ENCODE results near the gene PXYLP1.

The PXYLP1 gene

DNA sequence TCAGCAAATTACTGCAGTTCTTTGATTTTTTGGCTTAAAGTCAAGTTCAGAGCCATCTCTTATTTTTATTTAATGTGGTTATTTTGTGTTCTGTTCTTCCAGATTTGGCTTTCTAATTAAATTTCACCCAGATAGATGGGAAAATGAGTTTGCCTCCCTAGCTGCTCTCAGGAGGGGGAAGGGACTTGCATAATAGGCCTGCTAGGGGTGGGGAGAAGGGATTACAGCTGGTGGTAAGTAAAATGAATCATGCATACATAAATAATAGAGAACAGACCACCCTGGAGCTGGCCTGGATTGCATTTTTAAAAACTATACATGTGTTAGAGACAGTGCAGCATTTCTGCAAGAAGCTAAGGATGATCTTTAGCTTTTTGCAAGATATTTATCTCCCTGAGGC is 3.9 kb upstream of the PXYLP1 start:
- DNase-seq (ENCODE audit: insufficient read length, low spot score) (no peak), FAIRE-seq (no peak)

DNA sequence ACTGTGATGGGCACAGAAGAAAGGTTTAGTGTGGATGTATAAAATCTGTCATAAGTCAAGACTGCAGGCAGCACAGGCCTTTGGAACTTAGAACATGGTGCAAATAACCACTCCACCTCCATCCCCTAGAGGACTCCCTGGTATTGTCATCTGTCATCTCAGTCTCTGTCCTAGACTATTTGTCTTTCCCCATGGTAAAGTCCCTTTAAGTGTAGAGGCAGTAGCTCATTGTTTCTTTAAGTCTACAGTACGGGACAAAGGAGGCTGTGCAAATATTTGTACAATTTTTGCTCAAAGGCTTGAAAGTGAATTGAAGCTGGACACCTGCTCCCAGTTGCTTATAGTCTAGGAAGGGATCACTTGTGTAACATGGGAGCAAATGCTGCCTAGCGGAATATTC is 3.2 kb upstream of the PXYLP1 start:
- DNase-seq (ENCODE audit: insufficient read length, low spot score) (no peak), FAIRE-seq (no peak)

DNA sequence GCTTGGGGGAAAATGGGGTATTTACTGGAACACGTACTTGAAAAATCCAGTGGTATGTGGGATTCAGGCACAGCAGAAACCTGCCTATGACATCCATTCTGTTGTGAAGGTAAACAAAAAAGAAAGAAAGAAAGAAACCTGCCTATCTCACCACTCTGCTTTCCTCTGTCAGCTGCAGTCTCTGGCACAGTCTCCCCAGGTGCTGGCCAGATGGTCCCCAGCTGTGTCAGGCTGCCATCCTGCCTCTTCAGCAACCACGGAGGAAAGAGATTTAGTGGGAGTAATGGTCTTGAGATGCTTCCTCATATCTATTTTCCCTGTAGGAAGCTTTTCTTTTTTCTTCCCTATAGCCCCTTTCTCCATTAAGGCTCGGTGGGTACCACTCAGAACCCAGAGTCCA is 2.5 kb upstream of the PXYLP1 start:
- DNase-seq (ENCODE audit: insufficient read length, low spot score) (no peak), FAIRE-seq (no peak)

DNA sequence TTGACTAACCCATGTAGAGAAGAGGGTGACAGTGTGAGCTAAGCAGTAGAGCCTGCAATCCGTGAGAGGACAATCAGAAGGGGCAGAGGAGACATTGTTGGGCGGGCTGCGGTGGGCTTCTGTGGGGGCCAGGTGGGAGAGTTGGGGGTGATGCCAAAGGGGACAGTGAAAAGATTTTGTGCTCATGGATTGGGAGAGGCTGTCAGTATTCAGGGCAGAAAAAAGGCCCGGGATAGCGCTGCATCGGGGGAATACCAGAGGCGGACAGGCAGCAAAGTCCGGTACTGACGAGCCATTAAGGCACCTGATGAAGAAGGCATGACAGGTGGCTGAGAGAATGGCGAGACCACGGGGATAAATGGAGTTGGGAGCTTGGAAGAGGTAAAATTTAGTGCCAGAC is 1.3 kb upstream of the PXYLP1 start:
- FAIRE-seq = no peak
- no peak for DNase-seq (ENCODE audit: insufficient read length, low spot score)

DNA sequence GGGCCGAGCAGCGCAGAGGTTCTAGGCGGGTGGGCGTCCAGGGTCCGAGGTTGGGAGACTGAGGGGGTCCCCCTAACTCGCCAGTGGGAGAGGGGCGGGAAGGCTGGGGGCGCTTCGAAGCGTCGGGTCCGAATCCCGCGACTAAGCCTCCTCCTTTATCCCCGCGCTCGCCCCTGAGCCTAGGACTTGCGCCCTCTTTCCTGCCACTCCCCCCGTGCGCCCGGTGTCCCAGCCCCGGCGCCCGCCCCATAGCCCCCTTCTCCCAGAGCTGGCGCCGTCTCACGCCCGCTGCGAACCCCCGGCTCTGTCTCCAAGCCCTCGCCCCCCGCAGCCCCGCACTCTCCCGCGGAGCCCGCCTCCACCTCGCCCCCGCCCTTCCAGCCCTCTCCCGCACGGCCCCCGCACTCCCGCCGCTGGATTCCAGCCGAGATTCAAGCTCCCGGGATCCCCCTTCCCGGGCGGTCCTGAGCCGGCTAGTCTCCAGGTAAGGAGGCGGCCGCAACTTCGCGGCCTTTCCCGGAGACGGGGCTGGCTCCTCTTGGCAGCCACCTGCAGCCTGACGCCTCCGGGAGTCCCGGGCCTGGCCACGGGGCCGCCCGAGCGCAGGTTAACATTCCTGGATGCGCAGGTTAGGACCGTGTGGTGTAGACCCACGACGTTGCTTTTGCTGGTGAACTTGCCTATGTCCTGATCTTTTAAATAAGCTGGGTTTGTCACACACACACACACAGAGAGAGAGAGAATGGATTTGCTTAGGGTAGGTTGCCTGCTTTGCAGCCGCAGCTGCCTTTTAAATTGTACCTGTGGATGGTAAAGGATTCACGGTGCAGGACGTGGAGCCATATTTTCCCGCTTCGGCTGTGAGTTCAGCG is 563 bp downstream of the PXYLP1 start:
- DNase-seq (ENCODE audit: insufficient read length, low spot score) = no peak
- no peak for FAIRE-seq

DNA sequence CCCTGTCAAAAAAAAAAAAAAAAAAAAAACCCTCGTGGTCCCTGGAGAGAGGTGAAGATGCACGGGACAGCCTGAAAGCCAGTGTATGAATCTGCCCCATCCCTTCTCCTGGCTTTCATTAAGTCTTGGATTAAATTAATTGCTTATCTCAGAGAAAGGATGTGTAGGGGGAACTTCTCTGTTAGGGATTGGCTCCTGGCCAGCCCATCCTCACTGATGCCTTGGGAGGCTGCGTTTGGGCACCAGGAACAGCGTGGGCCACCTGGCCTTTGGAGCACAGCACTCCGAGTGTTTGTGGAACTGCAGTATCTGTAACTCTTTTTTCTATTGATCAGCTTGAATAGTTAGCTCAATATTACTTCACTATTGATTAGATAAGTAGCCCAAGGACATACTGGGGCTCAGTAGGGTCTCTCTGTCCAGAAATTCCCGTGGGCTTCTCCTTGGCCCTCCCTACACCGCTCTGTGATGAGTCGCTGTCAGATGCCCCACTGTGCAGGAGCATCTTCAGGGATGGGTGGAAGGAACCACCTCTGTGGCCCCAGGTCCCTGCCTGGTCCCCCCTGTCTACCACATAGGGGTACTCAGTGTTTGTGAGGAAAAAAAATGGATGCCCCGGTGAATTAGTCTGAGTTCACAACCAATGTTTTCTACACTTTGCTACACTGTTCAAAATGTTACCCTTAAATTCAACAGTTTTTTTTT is 2.0 kb downstream of the PXYLP1 start:
- FAIRE-seq = no peak
- DNase-seq (ENCODE audit: insufficient read length, low spot score) = no peak

DNA sequence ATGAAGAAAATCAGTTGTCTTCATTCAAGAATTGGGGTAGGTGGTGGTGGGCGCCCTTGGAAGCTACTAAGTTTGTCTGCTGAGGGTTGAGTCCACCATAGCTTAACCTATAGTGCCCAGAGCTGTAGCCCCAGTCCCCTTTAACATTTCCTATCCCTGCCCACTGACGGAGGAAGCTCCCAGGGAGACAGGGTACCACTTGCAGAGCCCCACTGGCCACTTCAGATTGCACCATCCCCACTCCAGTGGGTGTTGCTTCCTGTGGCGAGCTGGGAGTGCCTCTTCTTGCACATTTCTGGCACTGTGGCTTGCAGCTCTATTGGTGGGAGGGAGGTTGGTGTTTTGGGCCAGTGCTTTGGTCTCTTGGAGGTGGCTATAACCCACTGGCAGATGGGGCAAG is 2.7 kb downstream of the PXYLP1 start:
- no peak for FAIRE-seq
- DNase-seq (ENCODE audit: insufficient read length, low spot score) = no peak

DNA sequence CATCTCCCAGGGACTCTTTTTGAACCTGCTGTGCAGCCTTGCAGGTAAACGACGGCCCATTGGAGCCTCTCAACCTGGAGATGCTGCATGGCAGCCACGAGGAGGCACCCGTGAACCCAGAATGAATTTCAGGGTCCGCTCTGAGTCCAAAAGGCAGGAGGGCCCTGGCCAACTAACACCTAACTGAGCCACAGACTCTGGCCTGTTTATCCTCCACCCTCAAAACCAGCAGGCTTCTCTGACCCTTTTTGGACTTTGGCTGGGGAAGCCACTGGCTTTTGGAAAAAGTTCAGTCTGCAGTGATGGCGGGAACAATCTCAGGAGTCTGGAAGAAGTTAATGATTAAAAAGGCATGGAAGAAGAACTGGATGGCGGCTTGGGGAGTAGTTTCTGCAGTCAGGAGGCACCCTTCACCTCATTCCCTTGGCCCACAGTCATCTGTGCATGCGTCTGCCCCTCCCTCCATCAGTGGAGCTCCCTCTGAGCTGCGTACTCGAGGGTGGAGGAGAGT is 4.1 kb downstream of the PXYLP1 start:
- FAIRE-seq = no peak
- DNase-seq (ENCODE audit: insufficient read length, low spot score) = no peak

DNA sequence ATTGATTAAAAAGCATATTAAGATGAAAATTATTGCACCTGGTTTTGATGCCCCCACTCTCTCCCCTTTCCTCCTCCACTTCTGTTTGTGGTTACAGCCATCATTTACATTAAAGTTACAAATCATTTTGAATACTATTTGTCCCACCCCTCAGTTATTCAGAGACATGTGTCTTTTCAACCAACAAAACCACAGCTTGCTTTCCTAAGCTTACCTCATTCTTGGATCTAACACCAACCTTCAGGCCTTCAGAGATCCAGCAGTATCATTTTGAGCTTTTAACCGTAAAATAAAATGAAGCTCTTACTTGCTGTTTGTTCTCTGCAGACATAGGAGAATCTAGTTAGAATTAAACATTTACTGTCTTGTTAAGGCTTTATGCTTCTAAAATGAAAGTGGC is 4.7 kb downstream of the PXYLP1 start:
- DNase-seq (ENCODE audit: insufficient read length, low spot score) = no peak
- FAIRE-seq = no peak

DNA sequence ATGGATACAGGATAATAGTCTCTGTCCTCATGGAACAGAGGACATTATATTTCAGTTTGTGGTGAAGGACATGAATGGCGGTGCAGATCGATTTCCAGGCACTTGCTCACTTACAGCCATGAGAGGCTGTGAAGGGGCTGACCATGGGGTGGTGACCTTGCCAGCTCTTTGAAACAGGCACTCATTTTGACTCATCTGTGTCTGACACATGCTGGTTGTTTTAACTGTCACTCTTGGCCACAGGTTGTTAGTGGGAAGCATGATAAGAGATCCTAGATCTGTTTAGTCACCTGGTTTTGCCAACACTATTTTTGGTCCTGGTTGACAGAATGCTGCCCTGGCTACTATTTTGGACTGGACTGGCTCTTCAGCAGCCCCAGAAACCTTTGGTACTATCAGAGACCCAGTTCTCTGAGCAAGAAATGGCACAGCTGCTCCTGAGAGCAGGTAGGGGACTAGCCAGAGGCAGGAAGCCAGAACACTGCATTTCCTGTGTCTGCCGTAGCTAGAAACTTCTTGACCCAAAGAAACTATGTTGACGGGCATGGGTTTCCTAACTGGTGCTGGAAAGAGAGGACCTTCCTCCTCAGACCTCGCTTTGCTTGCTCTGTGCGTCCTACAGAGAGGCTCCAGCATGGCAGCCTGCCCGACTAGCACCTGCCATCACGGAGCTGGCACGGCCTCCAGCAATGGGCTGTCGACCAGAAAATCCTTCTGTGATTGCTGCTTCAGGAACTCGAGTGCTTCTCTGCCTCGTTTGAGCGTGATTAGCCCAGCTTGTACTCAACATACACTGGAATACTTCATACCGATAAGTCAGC is 6.3 kb downstream of the PXYLP1 start:
- DNase-seq (ENCODE audit: insufficient read length, low spot score) (no peak), FAIRE-seq (no peak)

DNA sequence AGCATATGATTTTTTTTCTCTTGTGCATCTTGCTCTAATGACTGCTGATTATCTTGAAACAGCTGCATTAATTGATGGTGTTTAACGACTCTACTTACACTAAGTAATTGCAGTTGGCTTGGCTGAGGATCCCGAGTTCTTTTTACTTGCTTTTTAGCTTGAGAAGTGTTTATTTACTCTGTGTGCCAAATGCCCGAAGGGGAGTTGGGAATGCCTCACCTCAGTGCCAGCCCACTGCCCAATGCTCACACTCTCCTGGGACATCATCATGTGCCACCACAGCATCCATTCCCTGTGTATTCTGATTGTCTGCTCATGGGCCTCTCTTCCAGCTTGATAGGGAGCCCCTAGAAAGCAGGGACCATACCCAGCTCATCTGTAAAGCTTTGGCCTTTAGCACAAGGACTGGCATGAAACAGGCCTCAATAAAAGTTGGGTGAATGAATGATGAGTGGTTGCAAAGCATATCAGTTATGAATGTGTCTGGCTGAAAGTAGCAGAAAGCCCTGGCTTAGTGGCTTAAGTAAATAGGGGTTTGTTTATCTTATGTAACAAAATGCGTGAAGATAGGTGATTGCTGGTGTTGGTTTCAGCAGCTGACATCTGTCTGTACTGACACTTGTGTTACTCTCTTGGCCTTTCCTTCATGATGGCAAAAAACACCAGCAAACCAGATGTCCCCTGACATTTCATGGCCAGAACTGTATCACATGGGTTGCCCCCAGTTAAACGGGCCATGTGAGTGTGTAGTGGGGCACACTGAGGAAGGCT is 8.1 kb downstream of the PXYLP1 start:
- no peak for FAIRE-seq
- DNase-seq (ENCODE audit: insufficient read length, low spot score) = no peak

DNA sequence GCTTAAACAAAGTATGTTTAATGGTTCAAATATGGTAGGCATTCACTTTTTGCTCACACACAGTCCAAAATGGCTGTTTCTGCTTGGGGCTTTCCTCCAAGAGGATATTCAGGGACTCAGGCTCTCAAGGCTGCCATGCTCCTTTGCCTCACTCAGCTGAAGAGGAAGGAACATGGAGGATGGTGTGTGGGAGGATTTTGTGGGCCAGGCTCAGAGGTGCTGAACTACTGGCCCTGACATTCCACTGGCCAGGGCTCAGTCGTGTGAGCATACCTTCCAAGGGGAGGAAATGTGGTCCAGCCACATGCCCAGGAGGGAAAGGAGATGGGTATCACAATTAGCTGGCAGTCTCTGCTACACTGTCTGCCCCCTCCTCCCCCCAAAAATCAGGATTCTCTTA is 8.7 kb downstream of the PXYLP1 start:
- DNase-seq (ENCODE audit: insufficient read length, low spot score) = no peak
- FAIRE-seq = no peak

DNA sequence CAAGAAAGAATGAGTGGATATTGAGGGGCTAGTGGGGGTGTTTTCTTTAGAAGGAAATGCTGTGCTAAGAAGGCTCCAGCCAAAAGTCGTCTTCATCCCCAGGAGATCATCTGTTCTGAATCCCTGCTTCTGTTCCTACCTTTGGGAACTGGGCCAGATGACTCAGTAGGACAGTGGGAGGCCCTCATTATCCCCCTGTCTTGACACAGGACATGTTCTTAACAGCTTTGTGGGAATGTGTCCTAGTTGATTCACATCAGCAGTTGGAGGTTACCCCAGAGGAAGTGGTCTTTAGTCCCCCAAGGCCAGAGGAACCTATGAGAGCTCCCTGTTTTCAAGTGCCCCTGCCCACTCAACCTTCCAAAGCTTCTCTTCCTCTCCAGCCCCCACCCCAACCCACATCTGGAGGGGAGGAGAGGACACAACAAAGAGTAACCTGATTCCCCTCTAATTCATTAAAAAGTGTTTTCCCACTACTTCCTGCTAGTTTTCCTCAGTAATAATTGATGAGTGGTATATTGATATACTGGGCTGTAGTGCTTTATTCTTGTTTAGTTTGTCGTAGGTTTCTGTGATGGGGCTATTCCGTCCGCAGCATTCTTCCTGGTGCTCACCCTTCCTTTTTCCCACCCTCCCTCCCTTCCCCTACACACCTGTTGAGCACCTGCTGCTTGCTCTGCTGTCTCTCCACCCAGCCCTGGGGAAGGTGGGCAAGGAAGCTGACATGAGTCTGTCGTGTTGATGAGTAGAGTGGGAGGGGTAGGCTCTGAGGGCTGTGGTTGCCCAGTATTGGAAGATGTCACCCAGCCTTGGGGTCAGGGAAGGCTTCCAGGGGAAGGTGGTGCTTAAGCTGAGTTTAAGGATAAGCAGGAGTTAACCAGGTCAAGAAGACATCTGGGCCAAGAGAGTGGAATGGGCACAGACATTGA is 9.3 kb downstream of the PXYLP1 start:
- DNase-seq (ENCODE audit: insufficient read length, low spot score) = no peak
- no peak for FAIRE-seq

DNA sequence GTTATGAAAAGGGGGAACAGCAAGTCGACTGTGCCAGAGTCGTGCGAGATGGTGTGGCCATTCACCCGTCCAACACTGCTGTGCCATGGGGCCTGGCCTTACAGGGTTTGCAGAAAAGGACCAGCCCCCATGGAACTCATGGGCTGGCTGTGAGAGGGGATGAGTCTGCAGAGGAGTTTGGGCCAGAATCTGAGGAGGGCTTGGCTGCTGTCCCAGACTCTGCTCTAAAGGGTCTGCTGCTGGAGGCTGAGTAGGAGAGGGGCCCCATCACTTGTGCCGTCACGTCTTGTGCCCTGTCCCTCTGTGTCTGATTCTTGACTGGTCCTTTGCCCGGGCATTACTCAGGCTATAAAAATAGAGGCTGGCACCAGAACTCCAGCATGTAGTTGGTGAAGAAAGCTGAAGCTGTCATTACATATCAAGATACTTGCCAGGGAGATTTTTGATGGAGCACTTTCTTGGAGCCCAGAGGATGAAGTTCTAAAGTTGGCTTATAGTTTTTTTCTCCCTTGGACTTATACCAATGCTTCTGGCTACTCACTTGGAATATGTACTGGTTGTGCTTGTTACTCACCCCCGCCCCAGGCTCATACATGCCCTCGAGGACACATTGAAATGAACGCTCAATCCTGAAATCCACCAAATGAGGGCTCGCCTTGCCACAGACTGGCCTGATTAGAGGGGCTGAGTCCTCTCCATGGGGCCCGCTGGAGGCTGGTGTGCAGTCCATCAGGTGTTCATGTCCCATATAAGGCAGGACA is 10.2 kb downstream of the PXYLP1 start:
- DNase-seq (ENCODE audit: insufficient read length, low spot score) = no peak
- FAIRE-seq = no peak

DNA sequence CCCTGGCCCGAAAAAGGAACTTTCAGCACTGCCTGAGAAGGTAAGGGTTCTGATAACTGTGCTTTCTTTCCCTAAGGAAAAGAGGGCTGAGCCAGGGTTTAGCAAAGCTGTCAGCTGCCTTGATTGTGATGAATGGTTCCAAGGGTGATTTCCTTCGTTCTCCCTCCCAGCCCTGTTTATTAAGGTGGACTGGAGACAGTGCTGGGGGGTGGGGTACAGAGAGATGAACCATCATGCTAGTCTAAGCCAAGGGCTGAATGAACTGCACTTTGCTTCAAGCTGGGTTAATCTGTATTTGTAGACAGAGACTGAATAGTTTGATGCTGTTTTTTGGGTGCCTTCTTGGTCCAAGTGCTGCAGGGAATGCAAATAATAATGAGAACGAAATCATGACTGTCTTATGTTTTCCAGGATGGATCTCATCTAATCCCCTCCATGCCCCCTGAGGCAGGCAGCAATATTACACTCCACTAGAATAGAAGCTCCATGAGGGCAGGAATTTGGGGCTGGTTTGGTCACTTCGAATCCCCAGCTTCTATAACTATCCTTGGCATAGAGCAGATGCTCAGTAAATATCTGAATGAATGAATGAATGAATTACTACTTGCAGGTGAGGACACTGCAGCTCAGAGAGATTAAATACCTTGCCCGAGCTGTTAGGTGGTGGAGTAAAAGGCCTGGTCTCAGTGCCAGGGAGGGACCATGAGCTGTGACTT is 10.9 kb downstream of the PXYLP1 start:
- FAIRE-seq = no peak

DNA sequence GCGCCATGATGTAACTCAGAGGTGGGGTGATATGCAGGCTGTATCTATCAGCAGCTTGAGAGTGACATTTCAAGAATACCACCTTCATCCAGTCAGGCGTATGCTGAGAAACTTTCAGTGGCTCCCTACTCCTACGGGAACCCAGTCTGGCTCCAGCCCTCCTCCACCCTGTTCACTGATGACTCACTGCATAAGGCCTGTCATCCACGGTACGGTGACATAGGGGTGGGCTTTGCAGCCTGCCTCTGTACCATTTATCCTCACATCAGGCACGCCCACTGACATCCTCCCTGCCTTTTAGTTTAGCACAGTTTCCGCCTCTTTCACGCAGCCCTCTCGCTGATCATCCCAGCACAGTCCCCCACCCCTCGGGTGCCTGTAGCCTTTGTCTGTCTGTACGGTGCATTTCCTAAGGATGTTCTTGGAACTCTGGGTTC is 11.7 kb downstream of the PXYLP1 start:
- FAIRE-seq (no peak), DNase-seq (ENCODE audit: insufficient read length, low spot score) (no peak)

More for the DNA sequence above, 10.9 kb downstream of the PXYLP1 start:
- DNase-seq (ENCODE audit: insufficient read length, low spot score) = no peak

DNA sequence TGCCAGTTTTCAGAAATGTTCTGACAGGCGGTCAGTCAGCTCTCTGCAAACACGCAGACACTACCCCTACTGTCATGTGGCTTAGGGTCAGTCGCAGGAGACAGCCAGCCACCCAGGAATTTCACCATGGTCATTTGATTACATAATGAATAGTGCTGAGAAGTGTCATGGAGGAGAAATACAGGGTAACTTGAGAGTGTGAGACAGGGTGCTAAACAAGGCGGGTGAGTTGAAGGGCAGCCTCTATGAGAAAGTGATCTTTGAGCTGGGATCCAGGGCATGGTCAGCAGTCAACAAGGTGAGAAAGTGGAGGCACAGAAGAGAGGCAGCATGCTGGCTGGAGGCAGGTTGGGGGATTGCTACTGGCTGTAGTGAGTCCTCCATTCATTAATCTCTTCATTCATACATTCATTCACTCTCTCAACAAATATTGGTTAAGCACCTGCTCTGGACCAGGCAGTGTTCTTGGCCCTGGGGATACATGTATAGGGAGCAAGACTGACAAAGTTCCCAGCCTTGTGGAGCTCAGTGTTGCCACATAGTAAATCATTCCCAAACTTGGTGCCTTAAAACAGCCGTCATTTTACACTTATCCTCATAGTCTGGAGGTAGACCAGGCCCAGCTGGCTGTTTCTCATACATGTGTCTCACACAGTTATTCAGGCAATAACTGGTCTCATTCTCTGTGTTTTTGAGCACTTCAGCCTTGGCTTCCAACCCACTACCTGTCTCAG is 14.8 kb downstream of the PXYLP1 start:
- DNase-seq (ENCODE audit: insufficient read length, low spot score) (no peak), FAIRE-seq (no peak)

All from GM19239 (cell line).